K562 (cell line): ENCODE measurements around the gene SLC45A3. TPM values are rescaled to one million over a fixed set of nuclear protein-coding genes. Genes with fewer than 3 reads are reported as not detected.
A peak's percentile ranks its signal among the peaks of the same experiment; 100 is the strongest.

Source experiments
- CTBP1 ChIP-seq: fragments of 450-650 bp; IDR thresholded peaks from 2 replicates; pipeline ENCODE4 v1.6.1; 2016; ENCODE audit warnings: borderline replicate concordance
- FIP1L1 ChIP-seq: fragments of 200-400 bp; formaldehyde crosslinking; IDR thresholded peaks from 2 replicates; pipeline ENCODE4 v1.6.1; 2018; ENCODE audit warnings: mild to moderate bottlenecking, low read depth, low read length; ENCODE audit not compliant: poor library complexity, severe bottlenecking
- NR1H2 ChIP-seq: sonication (generic); formaldehyde crosslinking; IDR thresholded peaks from 2 replicates; pipeline ENCODE4 v1.4.0; 2020; ENCODE audit warnings: mild to moderate bottlenecking, missing genetic modification reagents
- PTRF ChIP-seq: fragments of 450-650 bp; IDR thresholded peaks from 2 replicates; pipeline ENCODE4 v1.6.1; 2016; ENCODE audit warnings: mild to moderate bottlenecking, missing genetic modification characterization, missing compliant biosample characterization
- SETDB1 ChIP-seq: IDR thresholded peaks from one replicate; pipeline ENCODE4 v1.6.1; 2012; ENCODE audit warnings: low read length, control low read depth, inconsistent platforms
- SNRNP70 ChIP-seq: fragments of 200-400 bp; formaldehyde crosslinking; optimal IDR thresholded peaks from 2 replicates; pipeline ENCODE3; 2017; ENCODE audit warnings: low read depth, low read length
- TSC22D4 ChIP-seq: fragments of 450-650 bp; IDR thresholded peaks from 2 replicates; pipeline ENCODE4 v1.6.1; 2016; ENCODE audit warnings: missing genetic modification characterization, missing biosample characterization, control low read depth
- ZNF12 ChIP-seq: sonication (generic); formaldehyde crosslinking; IDR thresholded peaks from 2 replicates; pipeline ENCODE4 v1.4.0; 2020; ENCODE audit warnings: mild to moderate bottlenecking, missing genetic modification reagents
- ZNF436 ChIP-seq: fragments of 250-450, 450-650 bp; sonication (Bioruptor Pico); formaldehyde crosslinking; IDR thresholded peaks from 2 replicates; pipeline ENCODE4 v1.7.0; 2020; ENCODE audit warnings: mild to moderate bottlenecking
- ZNF766 ChIP-seq: fragments of 200-800 bp; sonication (Bioruptor generic); conservative IDR thresholded peaks from 2 replicates; pipeline ENCODE4 v1.6.1; 2016; ENCODE audit warnings: missing genetic modification characterization, missing compliant biosample characterization
- ZNF79 ChIP-seq: fragments of 250-450 bp; sonication (Bioruptor Pico); IDR thresholded peaks from 2 replicates; pipeline ENCODE4 v1.4.0; 2020; ENCODE audit warnings: low read depth, mild to moderate bottlenecking, moderate library complexity
- polyA plus RNA-seq, 8 experiments: library from polyadenylated mRNA; depleted of rRNA in 4 of 8; stranded (reverse) in 5 of 8; unstranded in 3 of 8; fragments of >200 nt; fragmentation: Nextera tagmentation in 2 of 8; fragmentation: Illumina TruSeq in 1 of 8; extraction: Ambion mirVana in 2 of 8; extraction: Trizol in 1 of 8; gene quantifications; 2 replicates each; pipeline versions ENCODE4 v1.2.1 to v1.2.3, GENCODE V29; 2011 to 2014; ENCODE audit warnings: inconsistent platforms in 1 of 8, missing spikeins in 1 of 8
- total RNA-seq, 7 experiments: library from RNA; depleted of rRNA in 6 of 7; stranded (reverse); fragments of >200 nt in 6 of 7; fragmentation: Illumina TruSeq in 2 of 7; extraction: Trizol in 2 of 7; gene quantifications; 2 replicates each; pipeline versions ENCODE4 v1.2.1 to v1.2.3, GENCODE V29; 2011 to 2021; ENCODE audit warnings: low replicate concordance in 1 of 7
- TF ChIP-seq, protein P1 (sequence below): fragments of 450-650 bp; formaldehyde crosslinking; IDR thresholded peaks from 2 replicates; pipeline ENCODE4 v1.4.0; 2022; ENCODE audit warnings: missing genetic modification characterization
- TF ChIP-seq, protein P2 (sequence below), 3 experiments: fragments of 200-800 bp in 1 of 3; fragments of 250-450 bp in 1 of 3; fragments of 450-650 bp in 1 of 3; sonication (Bioruptor Pico) in 1 of 3; sonication (Bioruptor generic) in 1 of 3; formaldehyde crosslinking in 1 of 3; IDR thresholded peaks; 2 replicates each; pipeline versions ENCODE4 v1.6.1 to v1.8.0; 2016 to 2022; ENCODE audit warnings: mild to moderate bottlenecking in 2 of 3, missing genetic modification characterization in 2 of 3, missing compliant biosample characterization in 1 of 3, moderate library complexity in 1 of 3
- TF ChIP-seq, protein P3 (sequence below): sonication (generic); formaldehyde crosslinking; IDR thresholded peaks from 2 replicates; pipeline ENCODE4 v1.9.0; 2022; ENCODE audit warnings: mild to moderate bottlenecking, missing genetic modification reagents
- TF ChIP-seq, protein P4 (sequence below), 2 experiments: IDR thresholded peaks; 2 replicates each; pipeline ENCODE4 v1.6.1; 2012; ENCODE audit warnings: improper control_type of control experiment in 2 of 2, low read depth in 2 of 2, low read length in 2 of 2, borderline replicate concordance in 1 of 2
- TF ChIP-seq, protein P5 (sequence below), 2 experiments: fragments of 450-650 bp; IDR thresholded peaks; 2 replicates each; pipeline ENCODE4 v1.6.1; 2016

Gene SLC45A3
- total and polyA plus RNA-seq, 9 of the 15 experiments (the other 6 are each of a cell fraction or from before 2014, with no cell fraction given): 0.06 to 3.3 (median 1.3) TPM

DNA sequence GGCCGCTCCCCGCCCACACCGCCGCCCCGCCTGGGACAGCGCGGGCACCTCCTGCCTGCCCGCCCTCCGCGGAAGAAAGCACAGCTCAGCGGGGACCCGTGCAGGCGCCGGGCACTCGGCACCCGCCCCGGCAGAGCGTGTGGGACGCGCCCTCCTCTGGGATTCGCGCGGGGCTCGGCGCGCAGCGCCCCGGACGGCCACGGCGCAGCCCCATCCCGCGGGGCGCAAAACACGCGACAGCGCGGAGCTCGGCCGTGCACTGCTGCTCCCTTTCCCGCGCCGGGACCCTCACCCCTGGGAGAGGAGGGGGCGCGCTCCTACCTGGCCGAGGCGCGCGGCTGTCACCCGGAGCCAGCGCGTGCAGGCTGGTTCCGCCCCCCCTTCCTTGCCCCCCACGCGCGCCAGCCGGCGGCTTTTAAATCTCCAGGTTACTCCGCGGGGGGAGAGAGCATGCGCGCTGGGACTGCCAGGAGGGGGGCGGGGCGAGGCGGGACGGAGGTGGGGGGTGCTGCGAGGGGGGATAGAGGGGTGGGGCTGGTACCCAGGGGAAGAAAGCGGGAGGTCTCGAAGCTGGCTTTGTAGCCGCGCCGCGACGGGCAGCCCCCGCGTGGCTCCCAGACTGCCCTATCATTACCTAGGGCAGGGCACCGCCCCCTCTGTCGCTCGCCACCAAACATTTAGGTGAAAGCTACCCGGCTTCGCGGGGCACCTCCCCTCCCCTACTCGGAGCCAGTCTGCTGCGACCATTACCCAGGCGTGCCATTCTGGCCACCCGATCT lies at the start of gene SLC45A3 (continued):
- TF ChIP-seq, protein P1, sequence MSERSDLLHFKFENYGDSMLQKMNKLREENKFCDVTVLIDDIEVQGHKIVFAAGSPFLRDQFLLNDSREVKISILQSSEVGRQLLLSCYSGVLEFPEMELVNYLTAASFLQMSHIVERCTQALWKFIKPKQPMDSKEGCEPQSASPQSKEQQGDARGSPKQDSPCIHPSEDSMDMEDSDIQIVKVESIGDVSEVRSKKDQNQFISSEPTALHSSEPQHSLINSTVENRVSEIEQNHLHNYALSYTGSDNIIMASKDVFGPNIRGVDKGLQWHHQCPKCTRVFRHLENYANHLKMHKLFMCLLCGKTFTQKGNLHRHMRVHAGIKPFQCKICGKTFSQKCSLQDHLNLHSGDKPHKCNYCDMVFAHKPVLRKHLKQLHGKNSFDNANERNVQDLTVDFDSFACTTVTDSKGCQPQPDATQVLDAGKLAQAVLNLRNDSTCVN (CRISPR knock-in tag): no peak
- TF ChIP-seq, protein P2, sequence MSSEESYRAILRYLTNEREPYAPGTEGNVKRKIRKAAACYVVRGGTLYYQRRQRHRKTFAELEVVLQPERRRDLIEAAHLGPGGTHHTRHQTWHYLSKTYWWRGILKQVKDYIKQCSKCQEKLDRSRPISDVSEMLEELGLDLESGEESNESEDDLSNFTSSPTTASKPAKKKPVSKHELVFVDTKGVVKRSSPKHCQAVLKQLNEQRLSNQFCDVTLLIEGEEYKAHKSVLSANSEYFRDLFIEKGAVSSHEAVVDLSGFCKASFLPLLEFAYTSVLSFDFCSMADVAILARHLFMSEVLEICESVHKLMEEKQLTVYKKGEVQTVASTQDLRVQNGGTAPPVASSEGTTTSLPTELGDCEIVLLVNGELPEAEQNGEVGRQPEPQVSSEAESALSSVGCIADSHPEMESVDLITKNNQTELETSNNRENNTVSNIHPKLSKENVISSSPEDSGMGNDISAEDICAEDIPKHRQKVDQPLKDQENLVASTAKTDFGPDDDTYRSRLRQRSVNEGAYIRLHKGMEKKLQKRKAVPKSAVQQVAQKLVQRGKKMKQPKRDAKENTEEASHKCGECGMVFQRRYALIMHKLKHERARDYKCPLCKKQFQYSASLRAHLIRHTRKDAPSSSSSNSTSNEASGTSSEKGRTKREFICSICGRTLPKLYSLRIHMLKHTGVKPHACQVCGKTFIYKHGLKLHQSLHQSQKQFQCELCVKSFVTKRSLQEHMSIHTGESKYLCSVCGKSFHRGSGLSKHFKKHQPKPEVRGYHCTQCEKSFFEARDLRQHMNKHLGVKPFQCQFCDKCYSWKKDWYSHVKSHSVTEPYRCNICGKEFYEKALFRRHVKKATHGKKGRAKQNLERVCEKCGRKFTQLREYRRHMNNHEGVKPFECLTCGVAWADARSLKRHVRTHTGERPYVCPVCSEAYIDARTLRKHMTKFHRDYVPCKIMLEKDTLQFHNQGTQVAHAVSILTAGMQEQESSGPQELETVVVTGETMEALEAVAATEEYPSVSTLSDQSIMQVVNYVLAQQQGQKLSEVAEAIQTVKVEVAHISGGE (CRISPR knock-in tag; IDR thresholded peaks at IDR 0.05): no peak
- TF ChIP-seq CTBP1 (peak; percentile 29), ZNF436 (CRISPR knock-in tag) (no peak), PTRF (no peak), NR1H2 (CRISPR knock-in tag) (0 out of 2 replicates have a peak, but pooled peaks have one; percentile 12), SNRNP70 (no peak), TSC22D4 (tag) (no peak), ZNF12 (CRISPR knock-in tag) (no peak), ZNF766 (CRISPR knock-in tag) (no peak; the same call in 1 of the 2 replicates), FIP1L1 (peak; percentile 65), SETDB1 (no peak), ZNF79 (CRISPR knock-in tag) (no peak)
- TF ChIP-seq, protein P3, sequence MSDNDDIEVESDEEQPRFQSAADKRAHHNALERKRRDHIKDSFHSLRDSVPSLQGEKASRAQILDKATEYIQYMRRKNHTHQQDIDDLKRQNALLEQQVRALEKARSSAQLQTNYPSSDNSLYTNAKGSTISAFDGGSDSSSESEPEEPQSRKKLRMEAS (CRISPR knock-in tag): peak; percentile 50; the same call in 1 of the 2 replicates
- TF ChIP-seq, protein P4, sequence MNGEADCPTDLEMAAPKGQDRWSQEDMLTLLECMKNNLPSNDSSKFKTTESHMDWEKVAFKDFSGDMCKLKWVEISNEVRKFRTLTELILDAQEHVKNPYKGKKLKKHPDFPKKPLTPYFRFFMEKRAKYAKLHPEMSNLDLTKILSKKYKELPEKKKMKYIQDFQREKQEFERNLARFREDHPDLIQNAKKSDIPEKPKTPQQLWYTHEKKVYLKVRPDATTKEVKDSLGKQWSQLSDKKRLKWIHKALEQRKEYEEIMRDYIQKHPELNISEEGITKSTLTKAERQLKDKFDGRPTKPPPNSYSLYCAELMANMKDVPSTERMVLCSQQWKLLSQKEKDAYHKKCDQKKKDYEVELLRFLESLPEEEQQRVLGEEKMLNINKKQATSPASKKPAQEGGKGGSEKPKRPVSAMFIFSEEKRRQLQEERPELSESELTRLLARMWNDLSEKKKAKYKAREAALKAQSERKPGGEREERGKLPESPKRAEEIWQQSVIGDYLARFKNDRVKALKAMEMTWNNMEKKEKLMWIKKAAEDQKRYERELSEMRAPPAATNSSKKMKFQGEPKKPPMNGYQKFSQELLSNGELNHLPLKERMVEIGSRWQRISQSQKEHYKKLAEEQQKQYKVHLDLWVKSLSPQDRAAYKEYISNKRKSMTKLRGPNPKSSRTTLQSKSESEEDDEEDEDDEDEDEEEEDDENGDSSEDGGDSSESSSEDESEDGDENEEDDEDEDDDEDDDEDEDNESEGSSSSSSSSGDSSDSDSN (IDR thresholded peaks at IDR 0.05; ENCODE audit: borderline replicate concordance in 1 of 2, low read depth in 2 of 2, low read length in 2 of 2): 0 out of 4 replicates have a peak, but pooled peaks of 1 of the 2 experiments have one; percentile 5
- TF ChIP-seq, protein P5, sequence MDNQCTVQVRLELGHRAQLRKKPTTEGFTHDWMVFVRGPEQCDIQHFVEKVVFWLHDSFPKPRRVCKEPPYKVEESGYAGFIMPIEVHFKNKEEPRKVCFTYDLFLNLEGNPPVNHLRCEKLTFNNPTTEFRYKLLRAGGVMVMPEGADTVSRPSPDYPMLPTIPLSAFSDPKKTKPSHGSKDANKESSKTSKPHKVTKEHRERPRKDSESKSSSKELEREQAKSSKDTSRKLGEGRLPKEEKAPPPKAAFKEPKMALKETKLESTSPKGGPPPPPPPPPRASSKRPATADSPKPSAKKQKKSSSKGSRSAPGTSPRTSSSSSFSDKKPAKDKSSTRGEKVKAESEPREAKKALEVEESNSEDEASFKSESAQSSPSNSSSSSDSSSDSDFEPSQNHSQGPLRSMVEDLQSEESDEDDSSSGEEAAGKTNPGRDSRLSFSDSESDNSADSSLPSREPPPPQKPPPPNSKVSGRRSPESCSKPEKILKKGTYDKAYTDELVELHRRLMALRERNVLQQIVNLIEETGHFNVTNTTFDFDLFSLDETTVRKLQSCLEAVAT (IDR thresholded peaks at IDR 0.05): no peak
